IMR-90 (cell line): Measurements from ENCODE around the gene FANCD2. TPM values are rescaled to one million over a fixed set of nuclear protein-coding genes. Genes with fewer than 3 reads are reported as not detected.

Source experiments
- ATAC-seq: fragments of 200-7000 bp; cut with Tn5 transposase; 2 replicates; pipeline ENCODE4 v1.9.1; 2020; ENCODE audit warnings: low read depth, mild to moderate bottlenecking, moderate library complexity
- BruUV-seq: library from RNA; stranded (reverse); fragments of 400-500 nt; replicated peaks from 2 replicates; lab custom pipeline; 2021; lab: Mats Ljungman, UMichigan
- CTCF ChIA-PET: fragments of 300-600 bp; formaldehyde crosslinking; extraction: SDS; loops from one replicate; lab custom pipeline; 2021; ENCODE audit warnings: antibody characterized with exemption; lab: Yijun Ruan, JAX
- POLR2A ChIA-PET: fragments of 300-600 bp; sonication (Branson Sonifier 250); formaldehyde crosslinking; loops from one replicate; lab custom pipeline; 2022; ENCODE audit warnings: antibody characterized with exemption; ENCODE audit not compliant: unreplicated experiment; lab: Charles Lee
- DNase-seq: peaks from one replicate; pipeline ENCODE4 v3.0.0; 2013
- H2AFZ ChIP-seq: replicated peaks from 2 replicates; pipeline ENCODE3; 2013; ENCODE audit warnings: low read length, mild to moderate bottlenecking; ENCODE audit not compliant: poor library complexity
- H2AK5ac ChIP-seq: 2 replicates; pipeline ENCODE4 v1.6.1; 2013; ENCODE audit warnings: low read depth, low read length, inconsistent platforms
- H2AK9ac ChIP-seq: replicated peaks from 2 replicates; pipeline ENCODE3; 2013; ENCODE audit warnings: mild to moderate bottlenecking, low read depth, low read length, moderate library complexity; ENCODE audit not compliant: poor library complexity
- H2BK120ac ChIP-seq: 2 replicates; pipeline ENCODE4 v1.6.1; 2013; ENCODE audit warnings: low read depth, low read length, inconsistent platforms
- H2BK15ac ChIP-seq: 3 replicates; pipeline ENCODE4 v1.6.1; 2013; ENCODE audit warnings: low read depth, low read length, inconsistent platforms
- H2BK20ac ChIP-seq: 2 replicates; pipeline ENCODE4 v1.6.1; 2013; ENCODE audit warnings: low read depth, mild to moderate bottlenecking, inconsistent platforms, low read length, moderate library complexity
- H2BK5ac ChIP-seq: 2 replicates; pipeline ENCODE4 v1.6.1; 2013; ENCODE audit warnings: mild to moderate bottlenecking, low read depth, low read length, inconsistent platforms; ENCODE audit not compliant: poor library complexity, severe bottlenecking
- H3K14ac ChIP-seq: replicated peaks from 2 replicates; pipeline ENCODE4 v1.6.1; 2013; ENCODE audit warnings: low read depth, low read length, inconsistent platforms
- H3K18ac ChIP-seq: 2 replicates; pipeline ENCODE4 v1.6.1; 2013; ENCODE audit warnings: low read depth, low read length, control low read depth
- H3K23ac ChIP-seq: 2 replicates; pipeline ENCODE4 v1.6.1; 2013; ENCODE audit warnings: low read depth, low read length, inconsistent platforms
- H3K27ac ChIP-seq: 2 replicates; pipeline ENCODE4 v1.5.1; 2013; ENCODE audit warnings: mild to moderate bottlenecking, control low read depth, low read length; ENCODE audit not compliant: insufficient read depth
- H3K27me3 ChIP-seq: 2 replicates; pipeline ENCODE4 v1.6.1; 2013; ENCODE audit warnings: low read length; ENCODE audit not compliant: control insufficient read depth, insufficient read depth
- H3K36me3 ChIP-seq: 2 replicates; pipeline ENCODE4 v1.6.1; 2013; ENCODE audit warnings: low read length, mixed read lengths; ENCODE audit not compliant: control insufficient read depth, insufficient read depth
- H3K4ac ChIP-seq: 2 replicates; pipeline ENCODE4 v1.6.1; 2013; ENCODE audit warnings: low read depth, low read length, inconsistent platforms
- H3K4me1 ChIP-seq: 2 replicates; pipeline ENCODE4 v1.6.1; 2013; ENCODE audit warnings: low read length, mixed read lengths; ENCODE audit not compliant: control insufficient read depth, insufficient read depth
- H3K4me2 ChIP-seq: 2 replicates; pipeline ENCODE4 v1.6.1; 2013; ENCODE audit warnings: low read depth, mild to moderate bottlenecking, control low read depth, low read length, moderate library complexity
- H3K4me3 ChIP-seq: 2 replicates; pipeline ENCODE4 v1.5.1; 2013; ENCODE audit warnings: low read depth, mild to moderate bottlenecking, control low read depth, low read length, moderate library complexity; ENCODE audit not compliant: insufficient read depth
- H3K56ac ChIP-seq: 2 replicates; pipeline ENCODE4 v1.6.1; 2013; ENCODE audit warnings: low read length, inconsistent platforms; ENCODE audit not compliant: insufficient read depth; ENCODE audit errors: extremely low read depth
- H3K79me1 ChIP-seq, 2 experiments: 2 replicates each; pipeline ENCODE4 v1.6.1; 2013; ENCODE audit warnings: low read length in 2 of 2, inconsistent platforms in 1 of 2, low read depth in 1 of 2
- H3K9ac ChIP-seq: 2 replicates; pipeline ENCODE4 v1.6.1; 2013; ENCODE audit warnings: low read depth, low read length, control low read depth
- H3K9me1 ChIP-seq: 2 replicates; pipeline ENCODE4 v1.6.1; 2013; ENCODE audit warnings: low read length, inconsistent platforms; ENCODE audit not compliant: insufficient read depth
- H3K9me3 ChIP-seq: 2 replicates; pipeline ENCODE4 v1.6.1; 2013; ENCODE audit warnings: low read length; ENCODE audit not compliant: control insufficient read depth, insufficient read depth
- H4K20me1 ChIP-seq: 2 replicates; pipeline ENCODE4 v1.6.1; 2013; ENCODE audit warnings: low read length, inconsistent platforms; ENCODE audit not compliant: insufficient read depth
- H4K5ac ChIP-seq: 2 replicates; pipeline ENCODE4 v1.6.1; 2013; ENCODE audit warnings: mild to moderate bottlenecking, low read depth, low read length, control low read depth
- H4K8ac ChIP-seq, 2 experiments: 2 replicates each; pipeline ENCODE4 v1.6.1; 2013; ENCODE audit warnings: low read depth in 2 of 2, low read length in 2 of 2, control low read depth in 1 of 2, inconsistent platforms in 1 of 2
- H4K91ac ChIP-seq: 2 replicates; pipeline ENCODE4 v1.6.1; 2013; ENCODE audit warnings: low read depth, low read length, inconsistent platforms; ENCODE audit not compliant: insufficient read depth
- MAZ ChIP-seq: IDR thresholded peaks from 2 replicates; pipeline ENCODE4 v1.6.1; 2012; ENCODE audit warnings: low read depth, mild to moderate bottlenecking, low read length, improper control_type of control experiment, moderate library complexity, borderline replicate concordance
- WGBS, 2 experiments: methylation state at CpG; one replicate each; pipeline versions ENCODE4 v1.1.5 to v1.1.7; 2013; ENCODE audit warnings: missing lambda C conversion rate in 2 of 2; ENCODE audit not compliant: insufficient read length in 1 of 2; ENCODE audit errors: extremely low coverage in 2 of 2; 5-methylcytosine and 5-hydroxymethylcytosine counted together
- dilution Hi-C: fragments of 300-500 bp; cut with HindIII; formaldehyde crosslinking; loops from one replicate; pipeline ENCODE4 v1.14.3; 2018; ENCODE audit warnings: low sequenced_read_pairs; ENCODE audit not compliant: unreplicated experiment
- in situ Hi-C: fragments of 300-500 bp; cut with MboI; formaldehyde crosslinking; loops from 3 replicates; pipeline ENCODE4 v1.14.3; 2019; ENCODE audit warnings: low sequenced_read_pairs, inconsistent platforms, mixed read lengths
- intact Hi-C: fragments of 100-400 bp; cut with micrococcal nuclease; formaldehyde crosslinking; loops from 2 replicates; pipeline ENCODE4 v1.10.0; 2022
- polyA plus RNA-seq, 3 experiments: library from polyadenylated mRNA; depleted of rRNA; stranded (reverse); fragments of >200 nt; gene quantifications; 2 replicates each; pipeline ENCODE4 v1.2.3, GENCODE V29; 2012; ENCODE audit warnings: low replicate concordance in 1 of 3
- total RNA-seq: library from RNA; depleted of rRNA; stranded (reverse); fragments of >200 nt; gene quantifications from 2 replicates; pipeline ENCODE4 v1.2.3, GENCODE V29; 2012

Gene FANCD2
- total and polyA plus RNA-seq, 2 of the 4 experiments (the other 2 are of a cell fraction), result 8.9 to 19.7 TPM

- no TSS peak for BruUV-seq
- peaks cover 4% of the 10 kb centered on the region for H3K9me1 ChIP-seq
Observed at GRCh38 chr3:10108091-10108490, 81.9 kb downstream of the FANCD2 start, which contains the start of gene FANCD2OS. Gene FANCD2OS (minus strand): TSS chr3:10108255. CDS start chr3:10104774, 3,481 bp downstream.

More at GRCh38 chr3:10108091-10108490, 81.9 kb downstream of the FANCD2 start, which contains the start of gene FANCD2OS:
- POLR2A ChIA-PET, result no interaction called here
- H3K14ac ChIP-seq, result no peak within 1 kb of the TSS
- no peaks in the 10 kb centered on the region for H3K79me1 ChIP-seq
- H3K36me3 ChIP-seq, result no peaks in the 10 kb centered on the region
- TF ChIP-seq MAZ, result no peak
- WGBS, 2 experiments, result 74% methylated on average over 9 of the region's 28 CpGs; no CpG with 5 or more reads in 1 of the 2 experiments
- no peak within 1 kb of the TSS for H3K4me3 ChIP-seq
- in situ Hi-C loops, result no loop called here
- no peak within 1 kb of the TSS for H3K4ac ChIP-seq
- dilution Hi-C loops, result no loop called here
- H4K91ac ChIP-seq, result no peak within 1 kb of the TSS
- no peaks in the 10 kb centered on the region for H3K9me3 ChIP-seq
- H4K20me1 ChIP-seq, result no peaks in the 10 kb centered on the region
- H4K5ac ChIP-seq, result no peak within 1 kb of the TSS
- CTCF ChIA-PET, result no interaction called here
- no peak for ATAC-seq
- no peak within 1 kb of the TSS for H3K23ac ChIP-seq
- DNase-seq, result no peak
- no peaks in the 10 kb centered on the region for H3K27me3 ChIP-seq
- H2BK5ac ChIP-seq, result no peak within 1 kb of the TSS
- no peak within 1 kb of the TSS for H3K27ac ChIP-seq
- no peaks in the 10 kb centered on the region for H3K4me1 ChIP-seq
- no peak within 1 kb of the TSS for H2BK20ac ChIP-seq
- H3K18ac ChIP-seq, result no peak within 1 kb of the TSS
- H4K8ac ChIP-seq, result no peak within 1 kb of the TSS
- no peak within 1 kb of the TSS for H2AK5ac ChIP-seq
- no peak within 1 kb of the TSS for H2BK120ac ChIP-seq
- H2AFZ ChIP-seq, result no peak within 1 kb of the TSS
- no peak within 1 kb of the TSS for H3K4me2 ChIP-seq
- H2AK9ac ChIP-seq, result no peak within 1 kb of the TSS
- intact Hi-C loops, result no loop called here
- H3K56ac ChIP-seq, result no peak within 1 kb of the TSS
- H3K9ac ChIP-seq, result no peak within 1 kb of the TSS
- H2BK15ac ChIP-seq, result no peak within 1 kb of the TSS
